IMR-90 (cell line): ENCODE results near the gene CYP27B1. TPM values are rescaled to one million over a fixed set of nuclear protein-coding genes. Genes with fewer than 3 reads are reported as not detected.

Experiments used
- ATAC-seq: fragments of 200-7000 bp; cut with Tn5 transposase; 2 replicates; pipeline ENCODE4 v1.9.1; 2020; ENCODE audit warnings: low read depth, mild to moderate bottlenecking, moderate library complexity
- BruUV-seq: library from RNA; stranded (reverse); fragments of 400-500 nt; replicated peaks from 2 replicates; lab custom pipeline; 2021; lab: Mats Ljungman, UMichigan
- CTCF ChIA-PET: fragments of 300-600 bp; formaldehyde crosslinking; extraction: SDS; loops from one replicate; lab custom pipeline; 2021; ENCODE audit warnings: antibody characterized with exemption; lab: Yijun Ruan, JAX
- POLR2A ChIA-PET: fragments of 300-600 bp; sonication (Branson Sonifier 250); formaldehyde crosslinking; loops from one replicate; lab custom pipeline; 2022; ENCODE audit warnings: antibody characterized with exemption; ENCODE audit not compliant: unreplicated experiment; lab: Charles Lee
- DNase-seq: peaks from one replicate; pipeline ENCODE4 v3.0.0; 2013
- H2AFZ ChIP-seq: replicated peaks from 2 replicates; pipeline ENCODE3; 2013; ENCODE audit warnings: low read length, mild to moderate bottlenecking; ENCODE audit not compliant: poor library complexity
- H2AK5ac ChIP-seq: 2 replicates; pipeline ENCODE4 v1.6.1; 2013; ENCODE audit warnings: low read depth, low read length, inconsistent platforms
- H2AK9ac ChIP-seq: replicated peaks from 2 replicates; pipeline ENCODE3; 2013; ENCODE audit warnings: mild to moderate bottlenecking, low read depth, low read length, moderate library complexity; ENCODE audit not compliant: poor library complexity
- H2BK120ac ChIP-seq: 2 replicates; pipeline ENCODE4 v1.6.1; 2013; ENCODE audit warnings: low read depth, low read length, inconsistent platforms
- H2BK15ac ChIP-seq: 3 replicates; pipeline ENCODE4 v1.6.1; 2013; ENCODE audit warnings: low read depth, low read length, inconsistent platforms
- H2BK20ac ChIP-seq: 2 replicates; pipeline ENCODE4 v1.6.1; 2013; ENCODE audit warnings: low read depth, mild to moderate bottlenecking, inconsistent platforms, low read length, moderate library complexity
- H2BK5ac ChIP-seq: 2 replicates; pipeline ENCODE4 v1.6.1; 2013; ENCODE audit warnings: mild to moderate bottlenecking, low read depth, low read length, inconsistent platforms; ENCODE audit not compliant: poor library complexity, severe bottlenecking
- H3K14ac ChIP-seq: replicated peaks from 2 replicates; pipeline ENCODE4 v1.6.1; 2013; ENCODE audit warnings: low read depth, low read length, inconsistent platforms
- H3K18ac ChIP-seq: 2 replicates; pipeline ENCODE4 v1.6.1; 2013; ENCODE audit warnings: low read depth, low read length, control low read depth
- H3K23ac ChIP-seq: 2 replicates; pipeline ENCODE4 v1.6.1; 2013; ENCODE audit warnings: low read depth, low read length, inconsistent platforms
- H3K27ac ChIP-seq: 2 replicates; pipeline ENCODE4 v1.5.1; 2013; ENCODE audit warnings: mild to moderate bottlenecking, control low read depth, low read length; ENCODE audit not compliant: insufficient read depth
- H3K27me3 ChIP-seq: 2 replicates; pipeline ENCODE4 v1.6.1; 2013; ENCODE audit warnings: low read length; ENCODE audit not compliant: control insufficient read depth, insufficient read depth
- H3K36me3 ChIP-seq: 2 replicates; pipeline ENCODE4 v1.6.1; 2013; ENCODE audit warnings: low read length, mixed read lengths; ENCODE audit not compliant: control insufficient read depth, insufficient read depth
- H3K4ac ChIP-seq: 2 replicates; pipeline ENCODE4 v1.6.1; 2013; ENCODE audit warnings: low read depth, low read length, inconsistent platforms
- H3K4me1 ChIP-seq: 2 replicates; pipeline ENCODE4 v1.6.1; 2013; ENCODE audit warnings: low read length, mixed read lengths; ENCODE audit not compliant: control insufficient read depth, insufficient read depth
- H3K4me2 ChIP-seq: 2 replicates; pipeline ENCODE4 v1.6.1; 2013; ENCODE audit warnings: low read depth, mild to moderate bottlenecking, control low read depth, low read length, moderate library complexity
- H3K4me3 ChIP-seq: 2 replicates; pipeline ENCODE4 v1.5.1; 2013; ENCODE audit warnings: low read depth, mild to moderate bottlenecking, control low read depth, low read length, moderate library complexity; ENCODE audit not compliant: insufficient read depth
- H3K56ac ChIP-seq: 2 replicates; pipeline ENCODE4 v1.6.1; 2013; ENCODE audit warnings: low read length, inconsistent platforms; ENCODE audit not compliant: insufficient read depth; ENCODE audit errors: extremely low read depth
- H3K79me1 ChIP-seq, 2 experiments: 2 replicates each; pipeline ENCODE4 v1.6.1; 2013; ENCODE audit warnings: low read length in 2 of 2, inconsistent platforms in 1 of 2, low read depth in 1 of 2
- H3K9ac ChIP-seq: 2 replicates; pipeline ENCODE4 v1.6.1; 2013; ENCODE audit warnings: low read depth, low read length, control low read depth
- H3K9me1 ChIP-seq: 2 replicates; pipeline ENCODE4 v1.6.1; 2013; ENCODE audit warnings: low read length, inconsistent platforms; ENCODE audit not compliant: insufficient read depth
- H3K9me3 ChIP-seq: 2 replicates; pipeline ENCODE4 v1.6.1; 2013; ENCODE audit warnings: low read length; ENCODE audit not compliant: control insufficient read depth, insufficient read depth
- H4K20me1 ChIP-seq: 2 replicates; pipeline ENCODE4 v1.6.1; 2013; ENCODE audit warnings: low read length, inconsistent platforms; ENCODE audit not compliant: insufficient read depth
- H4K5ac ChIP-seq: 2 replicates; pipeline ENCODE4 v1.6.1; 2013; ENCODE audit warnings: mild to moderate bottlenecking, low read depth, low read length, control low read depth
- H4K8ac ChIP-seq, 2 experiments: 2 replicates each; pipeline ENCODE4 v1.6.1; 2013; ENCODE audit warnings: low read depth in 2 of 2, low read length in 2 of 2, control low read depth in 1 of 2, inconsistent platforms in 1 of 2
- H4K91ac ChIP-seq: 2 replicates; pipeline ENCODE4 v1.6.1; 2013; ENCODE audit warnings: low read depth, low read length, inconsistent platforms; ENCODE audit not compliant: insufficient read depth
- BHLHE40 ChIP-seq: fragments of 150-350 bp; IDR thresholded peaks from 2 replicates; pipeline ENCODE4 v1.6.1; 2016; ENCODE audit warnings: mild to moderate bottlenecking, low read depth, low read length
- MXI1 ChIP-seq: IDR thresholded peaks from 2 replicates; pipeline ENCODE4 v1.6.1; 2012; ENCODE audit warnings: low read depth, mild to moderate bottlenecking, low read length, moderate library complexity, borderline replicate concordance
- POLR2A ChIP-seq: IDR thresholded peaks from 2 replicates; pipeline ENCODE4 v1.6.1; 2012; ENCODE audit warnings: mild to moderate bottlenecking, low read depth, low read length
- WGBS, 2 experiments: methylation state at CpG; one replicate each; pipeline versions ENCODE4 v1.1.5 to v1.1.7; 2013; ENCODE audit warnings: missing lambda C conversion rate in 2 of 2; ENCODE audit not compliant: insufficient read length in 1 of 2; ENCODE audit errors: extremely low coverage in 2 of 2; 5-methylcytosine and 5-hydroxymethylcytosine counted together
- dilution Hi-C: fragments of 300-500 bp; cut with HindIII; formaldehyde crosslinking; loops from one replicate; pipeline ENCODE4 v1.14.3; 2018; ENCODE audit warnings: low sequenced_read_pairs; ENCODE audit not compliant: unreplicated experiment
- in situ Hi-C: fragments of 300-500 bp; cut with MboI; formaldehyde crosslinking; loops from 3 replicates; pipeline ENCODE4 v1.14.3; 2019; ENCODE audit warnings: low sequenced_read_pairs, inconsistent platforms, mixed read lengths
- intact Hi-C: fragments of 100-400 bp; cut with micrococcal nuclease; formaldehyde crosslinking; loops from 2 replicates; pipeline ENCODE4 v1.10.0; 2022
- polyA plus RNA-seq, 3 experiments: library from polyadenylated mRNA; depleted of rRNA; stranded (reverse); fragments of >200 nt; gene quantifications; 2 replicates each; pipeline ENCODE4 v1.2.3, GENCODE V29; 2012; ENCODE audit warnings: low replicate concordance in 1 of 3
- total RNA-seq: library from RNA; depleted of rRNA; stranded (reverse); fragments of >200 nt; gene quantifications from 2 replicates; pipeline ENCODE4 v1.2.3, GENCODE V29; 2012

The CYP27B1 gene
- total and polyA plus RNA-seq, 2 of the 4 experiments (the other 2 are of a cell fraction) = 0.36 to 1.3 TPM

DNA sequence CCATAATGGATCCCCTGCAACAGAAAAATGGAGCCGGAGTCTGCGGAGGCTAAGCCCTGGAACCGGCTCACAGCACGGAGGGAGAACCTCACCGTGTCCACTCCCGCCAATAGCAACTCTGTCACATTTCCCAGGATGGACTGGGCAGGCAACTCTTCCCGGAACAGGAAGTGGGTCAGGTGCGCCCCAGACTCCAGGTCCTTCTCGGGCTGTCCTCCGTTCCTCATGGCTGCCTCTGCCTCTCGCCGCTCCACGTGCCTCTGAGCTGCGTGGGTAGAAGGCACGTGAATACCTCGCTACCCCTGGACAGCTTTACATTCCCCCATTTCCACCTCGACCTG, 2.2 kb downstream of the CYP27B1 start:
- no peaks in the 10 kb centered on the region for H4K20me1 ChIP-seq
- H2BK15ac ChIP-seq = no peak overlapping the region
- ATAC-seq (no peak), DNase-seq (no peak)
- H3K27me3 ChIP-seq = peaks cover 43% of the 10 kb centered on the region
- no peak overlapping the region for H2AK5ac ChIP-seq
- BruUV-seq = no TSS peak
- H3K4me3 ChIP-seq = peak overlapping the region; percentile 35
- H2AFZ ChIP-seq = peak overlapping the region; percentile 82
- TF ChIP-seq BHLHE40 (0 out of 2 replicates have a peak, but pooled peaks have one; percentile 3), MXI1 (no peak), POLR2A (no peak)
- no peak overlapping the region for H2BK120ac ChIP-seq
- H3K18ac ChIP-seq = no peak overlapping the region
- H3K4me2 ChIP-seq = peak overlapping the region; percentile 68
- H3K79me1 ChIP-seq = no peaks in the 10 kb centered on the region
- 16% methylated on average over 4 of the region's 17 CpGs; no CpG with 5 or more reads in 1 of the 2 experiments for WGBS, 2 experiments
- no peak overlapping the region for H3K27ac ChIP-seq
- no peak overlapping the region for H3K56ac ChIP-seq
- H3K23ac ChIP-seq = no peak overlapping the region; the same call in 1 of the 2 replicates
- peaks cover 1% of the 10 kb centered on the region; the same call in 1 of the 2 replicates for H3K36me3 ChIP-seq
- peak overlapping the region; percentile 52 for H2AK9ac ChIP-seq
- dilution Hi-C loops (no loop called here), in situ Hi-C loops (no loop called here), intact Hi-C loops (no loop called here)
- POLR2A ChIA-PET = no interaction called here
- no peak overlapping the region for H2BK5ac ChIP-seq
- no peak overlapping the region for H4K8ac ChIP-seq
- no peak overlapping the region for H4K91ac ChIP-seq
- peaks cover 2% of the 10 kb centered on the region; the same call in 1 of the 2 replicates for H3K9me3 ChIP-seq
- 0 out of 2 replicates have a peak overlapping the region, but pooled peaks have one; percentile 29 for H3K14ac ChIP-seq
- no peak overlapping the region for H2BK20ac ChIP-seq
- peaks cover 8% of the 10 kb centered on the region; the same call in 1 of the 2 replicates for H3K4me1 ChIP-seq
- H3K4ac ChIP-seq = no peak overlapping the region; the same call in 1 of the 2 replicates
- no peak overlapping the region for H4K5ac ChIP-seq
- H3K9ac ChIP-seq = no peak overlapping the region
- 0 out of 2 replicates have a peak, but pooled peaks cover 3% of the 10 kb centered on the region for H3K9me1 ChIP-seq
- CTCF ChIA-PET = no interaction called here
